ENCODE data around the gene DISP3. TPM values are rescaled to one million over a fixed set of nuclear protein-coding genes. Genes with fewer than 3 reads are reported as not detected.

DISP3 gene
- total RNA-seq, 1 donor from 2014 or later, result 0.17 TPM

DNA sequence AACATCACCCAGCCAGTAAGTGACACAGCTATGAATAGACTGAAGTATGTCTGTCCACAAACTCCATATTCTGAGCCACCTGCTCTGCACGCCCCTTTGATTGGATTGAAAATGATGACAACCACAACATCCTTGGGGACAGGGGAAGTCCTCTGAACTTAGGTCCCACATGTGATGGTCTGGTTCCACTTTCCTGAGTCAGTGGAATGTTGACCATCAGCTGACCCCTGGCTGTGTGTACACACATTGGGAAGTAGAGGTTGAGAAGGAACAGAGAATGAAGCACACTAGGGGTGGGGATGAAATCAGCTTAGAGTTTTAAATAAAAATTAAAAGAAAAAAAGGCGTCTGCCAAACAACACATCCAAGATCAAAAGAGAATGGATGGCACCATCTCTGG, 8.0 kb upstream of the DISP3 start:
- Histone ChIP-seq H3K36me3 (ENCODE audit: control insufficient read depth, insufficient read depth, low read length) (no peaks in the 10 kb centered on the region), H3K4me3 (ENCODE audit: low read depth, low read length) (no peak overlapping the region), H3K27me3 (ENCODE audit: control insufficient read depth, insufficient read depth, low read length) (peaks cover 2% of the 10 kb centered on the region)
- TF ChIP-seq CTCF (IDR thresholded peaks at IDR 0.05; ENCODE audit: insufficient read depth, low read length, poor library complexity, severe bottlenecking), result no peak
- DNase-seq (ENCODE audit: low read depth), result no peak

GRCh38 chr1:11471473-11471872, 7.5 kb upstream of the DISP3 start:
- H3K4me3 ChIP-seq (ENCODE audit: low read depth, low read length), result no peak overlapping the region
- DNase-seq (ENCODE audit: low read depth), result no peak
- TF ChIP-seq CTCF (IDR thresholded peaks at IDR 0.05; ENCODE audit: insufficient read depth, low read length, poor library complexity, severe bottlenecking), result no peak

GRCh38 chr1:11472284-11472683, 6.7 kb upstream of the DISP3 start:
- peaks cover 5% of the 10 kb centered on the region for H3K27me3 ChIP-seq (ENCODE audit: control insufficient read depth, insufficient read depth, low read length)
- DNase-seq (ENCODE audit: low read depth), result no peak
- no peak for TF ChIP-seq CTCF (IDR thresholded peaks at IDR 0.05; ENCODE audit: insufficient read depth, low read length, poor library complexity, severe bottlenecking)
- no peak overlapping the region for H3K4me3 ChIP-seq (ENCODE audit: low read depth, low read length)
- no peaks in the 10 kb centered on the region for H3K36me3 ChIP-seq (ENCODE audit: control insufficient read depth, insufficient read depth, low read length)

More at GRCh38 chr1:11471473-11471872, 7.5 kb upstream of the DISP3 start:
- Histone ChIP-seq H3K27me3 (ENCODE audit: control insufficient read depth, insufficient read depth, low read length) (peaks cover 3% of the 10 kb centered on the region), H3K36me3 (ENCODE audit: control insufficient read depth, insufficient read depth, low read length) (no peaks in the 10 kb centered on the region)

DNA sequence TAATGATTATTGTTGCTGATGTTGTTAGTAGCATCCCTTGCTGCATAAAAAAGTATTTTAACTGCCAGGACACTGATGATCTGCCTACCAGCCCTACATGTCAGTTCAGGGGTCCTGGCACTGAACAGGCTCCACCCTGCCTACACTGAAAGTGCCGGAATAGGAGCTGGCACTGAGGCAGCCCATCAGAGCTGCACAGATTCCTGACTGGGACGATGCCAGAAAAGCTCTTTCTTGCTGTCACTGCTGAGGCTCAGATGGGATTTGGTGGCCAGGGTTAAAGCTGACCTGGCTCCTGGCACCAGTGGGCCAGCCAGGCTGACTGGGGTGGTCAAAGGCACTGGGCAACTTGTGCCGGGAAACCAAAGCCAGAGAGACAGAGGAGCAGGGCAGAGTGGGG, 6.2 kb upstream of the DISP3 start:
- DNase-seq (ENCODE audit: low read depth), result no peak
- no peaks in the 10 kb centered on the region for H3K36me3 ChIP-seq (ENCODE audit: control insufficient read depth, insufficient read depth, low read length)
- no peak overlapping the region for H3K4me3 ChIP-seq (ENCODE audit: low read depth, low read length)
- H3K27me3 ChIP-seq (ENCODE audit: control insufficient read depth, insufficient read depth, low read length), result peaks cover 7% of the 10 kb centered on the region
- TF ChIP-seq CTCF (IDR thresholded peaks at IDR 0.05; ENCODE audit: insufficient read depth, low read length, poor library complexity, severe bottlenecking), result no peak

- no peaks in the 10 kb centered on the region for H3K36me3 ChIP-seq (ENCODE audit: control insufficient read depth, insufficient read depth, low read length)
- no peak overlapping the region for H3K4me3 ChIP-seq (ENCODE audit: low read depth, low read length)
- TF ChIP-seq CTCF (IDR thresholded peaks at IDR 0.05; ENCODE audit: insufficient read depth, low read length, poor library complexity, severe bottlenecking), result no peak
- H3K27me3 ChIP-seq (ENCODE audit: control insufficient read depth, insufficient read depth, low read length), result peaks cover 14% of the 10 kb centered on the region
- DNase-seq (ENCODE audit: low read depth), result no peak
Observed at GRCh38 chr1:11473491-11474034, 5.4 kb upstream of the DISP3 start.

DNA sequence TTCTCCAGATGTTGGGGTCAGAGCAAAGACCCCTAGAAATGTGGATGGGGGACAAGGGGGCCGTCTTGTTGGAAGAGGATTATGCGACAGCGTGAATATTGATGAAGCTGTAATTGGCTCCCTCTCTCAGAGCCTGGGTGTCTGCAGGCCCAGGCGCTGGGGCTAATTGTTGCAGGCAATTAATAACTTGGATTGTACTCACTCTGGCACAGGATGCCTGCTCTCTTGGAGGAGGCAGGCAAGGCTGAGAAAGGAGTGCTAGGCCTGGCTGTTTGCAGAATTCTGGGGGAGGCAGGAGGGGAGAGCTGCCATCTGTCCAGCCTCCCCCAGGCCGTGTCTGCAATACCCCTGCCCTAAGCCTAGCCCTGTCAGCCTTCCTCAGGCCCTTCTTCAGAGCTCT, 4.1 kb upstream of the DISP3 start:
- no peak for DNase-seq (ENCODE audit: low read depth)
- no peaks in the 10 kb centered on the region for H3K36me3 ChIP-seq (ENCODE audit: control insufficient read depth, insufficient read depth, low read length)
- no peak overlapping the region for H3K4me3 ChIP-seq (ENCODE audit: low read depth, low read length)
- peaks cover 24% of the 10 kb centered on the region for H3K27me3 ChIP-seq (ENCODE audit: control insufficient read depth, insufficient read depth, low read length)
- TF ChIP-seq CTCF (IDR thresholded peaks at IDR 0.05; ENCODE audit: insufficient read depth, low read length, poor library complexity, severe bottlenecking), result no peak

All from kidney epithelial cell (primary cell).